Activated CD8-positive, alpha-beta memory T cell treated with anti-CD3 and anti-CD28 coated beads for 4 hours (primary cell): ENCODE measurements around the gene MYO18B.

Experiments used
- DNase-seq, 2 donors: peaks; one replicate each; pipeline ENCODE4 v3.0.0-alpha.2; 2020; ENCODE audit warnings: low read depth in 2 of 2

MYO18B gene

DNA sequence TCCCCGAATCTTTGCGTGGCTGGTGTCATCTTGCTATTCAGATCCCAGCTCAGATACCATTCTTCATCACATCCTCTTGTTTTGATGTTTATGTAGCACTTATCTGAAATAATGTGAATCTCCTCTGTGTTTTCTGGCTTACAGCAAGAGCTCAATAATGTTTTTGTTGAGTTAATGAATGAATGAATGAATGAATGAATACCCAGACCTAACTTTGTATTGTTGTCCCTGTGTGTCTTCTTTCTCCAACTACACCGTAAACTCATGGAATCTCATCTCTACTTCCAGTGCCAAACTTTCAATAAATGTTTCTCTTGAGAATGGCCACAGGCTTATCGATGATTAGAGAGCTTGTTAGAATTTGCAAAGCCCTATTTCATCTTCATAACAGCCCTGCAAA is 110.2 kb downstream of the MYO18B start:
- DNase-seq = no peak

GRCh38 chr22:25853078-25853477 is 111.1 kb downstream of the MYO18B start:
- DNase-seq = no peak

DNA sequence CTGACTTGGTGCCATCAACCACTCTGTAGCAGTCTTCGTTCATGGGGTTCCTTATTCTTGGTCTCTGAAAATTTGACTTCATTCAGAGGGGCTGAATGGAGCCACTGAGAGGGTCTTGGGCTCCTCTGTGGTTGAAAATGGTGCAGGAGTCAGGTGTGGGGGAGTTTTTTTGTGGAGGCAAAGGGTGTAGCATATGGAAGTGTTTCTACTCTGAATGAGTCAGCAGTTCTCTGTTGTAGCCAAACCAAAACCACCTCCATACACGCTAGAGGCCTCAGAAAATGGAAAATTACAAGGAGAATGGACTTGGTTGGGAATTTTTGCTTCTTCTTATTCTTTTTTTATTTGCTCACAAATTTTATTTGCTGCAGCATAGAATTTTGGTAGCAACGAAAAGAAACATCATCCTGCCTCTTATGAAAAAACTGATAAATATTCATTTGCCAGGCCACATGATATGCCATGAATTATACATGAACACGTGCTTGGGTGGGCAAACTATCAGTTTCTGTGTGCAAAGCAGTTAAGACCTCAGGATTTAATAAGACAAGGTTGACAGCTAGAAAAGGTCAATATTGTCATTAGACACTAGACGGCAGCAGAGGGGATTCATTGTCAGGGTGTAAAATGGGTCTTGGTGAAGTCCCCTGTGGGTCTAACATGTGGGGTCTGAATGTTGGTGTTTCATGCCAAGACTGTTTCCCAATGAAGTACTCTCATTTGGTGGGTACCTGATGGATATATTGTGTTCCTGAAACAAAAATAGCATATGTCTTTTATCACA is 111.7 kb downstream of the MYO18B start:
- DNase-seq = no peak

GRCh38 chr22:25869771-25870170 is 127.8 kb downstream of the MYO18B start:
- DNase-seq = no peak

DNA sequence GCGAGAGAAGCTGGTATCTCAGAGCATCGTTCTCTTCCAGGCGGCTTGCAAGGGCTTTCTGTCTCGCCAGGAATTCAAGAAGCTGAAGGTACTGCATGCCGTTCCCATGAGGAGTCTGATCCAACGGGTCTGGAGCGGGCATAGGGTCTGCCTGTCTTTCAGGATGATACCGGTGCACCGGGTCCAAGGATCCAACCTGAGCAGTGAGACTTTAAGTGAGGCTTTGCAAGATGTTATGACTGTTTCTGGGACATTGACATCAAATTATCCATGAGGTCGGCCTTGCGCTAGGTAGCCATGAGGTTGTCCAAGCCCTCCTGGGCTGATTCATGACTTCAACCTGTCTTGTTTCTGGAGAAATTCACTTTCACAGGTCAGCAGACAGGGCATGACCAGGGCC is 132.3 kb downstream of the MYO18B start:
- DNase-seq = no peak

DNA sequence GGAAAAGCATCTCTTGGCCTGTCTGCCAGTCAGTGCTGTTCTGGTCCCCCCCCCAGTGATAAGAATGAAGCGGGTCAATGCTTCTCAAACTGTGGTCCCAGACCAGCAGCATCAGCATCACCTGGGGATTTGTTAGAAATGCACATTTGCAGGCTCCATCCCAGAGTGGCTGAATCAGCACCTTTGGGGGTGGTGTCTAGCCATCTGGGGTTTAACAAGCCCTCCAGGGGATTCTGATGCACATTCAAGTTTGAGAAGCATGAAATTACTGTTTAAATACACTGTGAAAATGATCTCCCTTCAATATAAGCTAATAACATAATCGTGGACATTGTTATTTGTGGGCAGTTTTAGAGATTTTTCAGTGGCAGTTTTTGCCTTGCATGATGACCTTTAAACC is 133.5 kb downstream of the MYO18B start:
- DNase-seq = no peak

DNA sequence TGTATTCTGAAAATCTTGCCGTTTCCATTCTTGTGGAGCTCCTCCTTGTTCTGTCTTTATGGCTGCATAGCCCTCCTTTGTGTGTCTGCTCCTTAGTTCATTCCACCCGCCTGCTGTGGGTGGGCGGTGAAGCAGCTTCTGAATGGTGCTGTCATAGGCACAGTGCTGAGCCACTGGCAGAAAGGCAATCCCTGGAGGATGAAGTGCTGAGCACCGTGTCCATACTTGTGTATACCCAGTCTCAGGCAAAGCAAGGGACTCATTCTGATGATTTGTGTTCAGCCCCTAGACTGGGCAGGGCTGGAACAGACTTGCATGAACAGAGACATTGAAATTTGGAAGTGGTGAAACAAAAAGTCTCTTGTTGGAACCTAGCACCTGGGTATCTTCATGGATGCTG is 134.9 kb downstream of the MYO18B start:
- DNase-seq = no peak

GRCh38 chr22:25878933-25879332 is 136.9 kb downstream of the MYO18B start:
- DNase-seq = no peak

DNA sequence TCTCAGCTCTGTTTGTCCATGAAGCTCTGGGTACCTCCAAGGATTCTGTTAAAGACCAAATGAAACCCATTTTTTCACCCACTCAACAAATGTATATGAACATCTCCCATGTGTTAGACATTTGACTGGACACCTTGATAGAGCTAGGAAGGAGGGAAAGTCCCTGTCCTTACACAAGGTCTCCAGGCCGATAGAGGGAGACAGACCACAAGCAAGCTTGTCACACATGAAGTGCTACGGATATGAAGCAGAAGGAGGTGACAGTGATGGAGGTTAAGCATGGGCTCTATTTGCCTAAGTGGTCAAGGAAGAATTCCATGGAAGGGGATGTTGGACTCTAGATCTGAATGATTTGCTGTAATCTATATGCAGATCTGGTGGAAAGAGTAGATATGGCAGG is 138.5 kb downstream of the MYO18B start:
- DNase-seq = no peak

GRCh38 chr22:25881210-25881755 is 139.3 kb downstream of the MYO18B start:
- DNase-seq = no peak

- DNase-seq = no peak
These were observed 140.4 kb downstream of the MYO18B start for GRCh38 chr22:25882360-25882759.

DNA sequence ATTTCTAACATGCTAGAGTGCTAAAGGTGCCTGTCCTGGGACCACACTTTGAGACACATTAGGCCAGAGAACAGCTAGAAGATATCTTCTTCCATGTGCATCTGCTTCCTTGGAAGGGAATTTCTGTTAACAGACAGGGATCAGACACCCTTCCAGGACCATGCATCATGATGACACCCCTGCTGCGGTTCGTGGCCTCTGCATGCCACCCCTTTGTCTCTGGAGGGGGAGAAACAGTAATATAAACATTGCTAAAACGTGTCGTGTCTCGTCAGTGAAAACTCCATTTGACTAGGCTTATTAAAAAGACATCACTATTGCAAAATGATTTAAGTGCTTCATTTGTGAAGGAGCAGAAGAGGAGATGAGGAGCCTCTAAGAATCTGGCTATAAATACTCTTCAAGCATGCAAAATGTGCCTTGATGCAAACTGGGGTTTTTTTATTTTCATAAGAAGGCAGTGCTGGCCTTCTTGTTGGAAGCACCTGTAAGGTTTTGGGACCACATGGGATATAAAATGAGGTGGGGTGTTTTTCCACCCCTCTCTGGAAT is 141.6 kb downstream of the MYO18B start:
- DNase-seq = no peak

DNA sequence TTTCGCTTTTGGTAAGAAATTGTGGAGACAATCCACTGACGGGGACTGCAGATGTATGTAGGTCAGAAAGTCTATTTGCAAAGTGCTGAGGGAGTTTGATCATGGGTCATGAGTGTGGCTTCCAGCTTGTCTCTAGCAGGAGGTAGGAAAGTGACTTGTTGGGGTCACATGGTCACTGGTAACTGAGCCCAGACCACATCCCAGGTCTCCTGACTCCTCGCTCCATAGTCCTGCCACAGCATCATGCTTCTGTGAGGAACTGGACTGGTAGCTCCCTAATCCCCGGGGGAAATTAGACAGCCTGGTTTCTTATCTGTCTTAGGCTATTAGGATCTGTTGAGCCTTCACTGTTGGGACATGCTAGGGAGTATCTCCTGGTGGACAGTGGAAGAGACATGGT is 142.1 kb downstream of the MYO18B start:
- DNase-seq = no peak

DNA sequence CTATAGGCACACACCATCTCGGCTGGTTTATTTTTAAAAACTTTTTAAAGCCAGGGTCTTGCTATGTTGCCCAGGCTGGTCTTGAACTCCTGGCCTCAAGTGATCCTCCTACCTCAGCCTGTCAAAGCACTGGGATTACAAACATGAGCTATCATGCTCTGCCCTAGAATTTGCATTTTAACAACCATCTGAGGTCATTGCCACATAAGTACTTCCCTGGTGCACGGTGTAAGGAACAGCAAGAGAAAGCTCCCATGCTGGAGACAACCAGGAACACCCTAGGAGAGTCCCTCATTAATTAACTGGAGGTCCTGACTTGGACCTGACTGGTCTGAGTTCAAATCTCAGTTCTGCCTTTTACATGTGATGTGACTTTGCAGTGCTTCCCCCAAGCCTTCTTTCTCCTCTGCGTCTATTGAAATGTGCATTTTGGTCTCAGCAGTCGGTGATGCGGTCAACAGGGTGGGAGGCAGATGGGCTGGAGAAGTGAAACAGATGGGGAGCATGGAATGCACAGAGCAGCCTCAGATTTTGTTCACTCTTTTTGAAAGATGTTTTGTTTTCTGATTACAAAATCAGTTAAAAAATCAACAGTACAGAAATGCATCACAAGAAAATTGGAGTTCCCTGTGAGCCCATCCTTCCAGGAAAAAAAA is 146.5 kb downstream of the MYO18B start:
- DNase-seq = no peak

GRCh38 chr22:25890651-25891050 is 148.7 kb downstream of the MYO18B start:
- no peak for DNase-seq

- DNase-seq = no peak
These were observed 150.7 kb downstream of the MYO18B start for GRCh38 chr22:25892678-25893077.

GRCh38 chr22:25895678-25896077 is 153.7 kb downstream of the MYO18B start:
- DNase-seq = no peak

GRCh38 chr22:25896098-25896497 is 154.1 kb downstream of the MYO18B start:
- DNase-seq = no peak

- DNase-seq = no peak
These were observed 154.6 kb downstream of the MYO18B start for GRCh38 chr22:25896592-25896991.

- no peak for DNase-seq
These were observed 156.8 kb downstream of the MYO18B start for GRCh38 chr22:25898707-25899365.

- DNase-seq = no peak
These were observed 157.6 kb downstream of the MYO18B start for GRCh38 chr22:25899566-25899965.

GRCh38 chr22:25900390-25900789 is 158.4 kb downstream of the MYO18B start:
- no peak for DNase-seq
